ENCODE data around the gene AMN.

- TF ChIP-seq CTCF (IDR thresholded peaks at IDR 0.05; ENCODE audit: poor library complexity) (no peak), EZH2 (IDR thresholded peaks at IDR 0.05; ENCODE audit: borderline replicate concordance) (no peak), EZH2phosphoT487 (IDR thresholded peaks at IDR 0.05; ENCODE audit: low read depth, severe bottlenecking, unreplicated experiment) (no peak)
Measured at GRCh38 chr14:102905116-102906108, 17.1 kb upstream of the AMN start.
